NCI-H446 (cell line): Measurements from ENCODE around the gene ARG1.
"Not testable (repeated sequence)": the region's sequence is repeated elsewhere in the genome, so short reads cannot be mapped to it uniquely, and the experiment has no call there.

Experiments
- DNase-seq, 2 experiments: peaks; one replicate each; lab custom pipeline; 2025; lab: John Stamatoyannopoulos, UW

The ARG1 gene

GRCh38 chr6:131572686-131573415, at the start of gene ARG1:
ARG1 (plus strand) TSS chr6:131573226; CDS start chr6:131573283, 57 bp downstream.
- no peak for DNase-seq

- DNase-seq = no peak
Observed at GRCh38 chr6:131523988-131524673, 48.9 kb upstream of the ARG1 start.

- no peak for DNase-seq
Observed at GRCh38 chr6:131524695-131525336, 48.2 kb upstream of the ARG1 start.

- DNase-seq = not testable (repeated sequence)
Observed at GRCh38 chr6:131530936-131531335, 42.1 kb upstream of the ARG1 start.

GRCh38 chr6:131531681-131532080, 41.3 kb upstream of the ARG1 start:
- not testable (repeated sequence) for DNase-seq

GRCh38 chr6:131532580-131533039, 40.4 kb upstream of the ARG1 start:
- DNase-seq = no peak

- not testable (repeated sequence) for DNase-seq
Observed at GRCh38 chr6:131538615-131539014, 34.4 kb upstream of the ARG1 start.

GRCh38 chr6:131545317-131545716, 27.7 kb upstream of the ARG1 start:
- DNase-seq = no peak

GRCh38 chr6:131547488-131547887, 25.5 kb upstream of the ARG1 start:
- DNase-seq = no peak

GRCh38 chr6:131548441-131548840, 24.6 kb upstream of the ARG1 start:
- no peak for DNase-seq

- no peak for DNase-seq
Observed at GRCh38 chr6:131549811-131550210, 23.2 kb upstream of the ARG1 start.

- DNase-seq = no peak
Observed at GRCh38 chr6:131551902-131552301, 21.1 kb upstream of the ARG1 start.

GRCh38 chr6:131552572-131552971, 20.5 kb upstream of the ARG1 start:
- DNase-seq = no peak

GRCh38 chr6:131555992-131556391, 17.0 kb upstream of the ARG1 start:
- DNase-seq = no peak

- DNase-seq = no peak
Observed at GRCh38 chr6:131558922-131559321, 14.1 kb upstream of the ARG1 start.

- DNase-seq = no peak
Observed at GRCh38 chr6:131561925-131562707, 10.9 kb upstream of the ARG1 start.

- DNase-seq = no peak
Observed at GRCh38 chr6:131565056-131565455, 8.0 kb upstream of the ARG1 start.

- no peak for DNase-seq
Observed at GRCh38 chr6:131568726-131569125, 4.3 kb upstream of the ARG1 start.

- DNase-seq = no peak
Observed at GRCh38 chr6:131574133-131574532, 1.1 kb downstream of the ARG1 start.

- DNase-seq = no peak
Observed at GRCh38 chr6:131574686-131575085, 1.7 kb downstream of the ARG1 start.

GRCh38 chr6:131575834-131576478, 2.9 kb downstream of the ARG1 start:
- no peak for DNase-seq

GRCh38 chr6:131581523-131581922, 8.5 kb downstream of the ARG1 start:
- DNase-seq = no peak
